Ishikawa (cell line): ENCODE data around the gene CACNB4.

Experiments
- CEBPB ChIP-seq: IDR thresholded peaks from 2 replicates; pipeline ENCODE4 v1.6.1; 2012
- CREB1 ChIP-seq: IDR thresholded peaks from 2 replicates; pipeline ENCODE4 v1.6.1; 2012; ENCODE audit warnings: low read depth
- EGR1 ChIP-seq: IDR thresholded peaks from 2 replicates; pipeline ENCODE4 v1.6.1; 2012
- FOXM1 ChIP-seq: IDR thresholded peaks from 2 replicates; pipeline ENCODE4 v1.6.1; 2012; ENCODE audit warnings: low read depth, borderline replicate concordance
- RAD21 ChIP-seq: IDR thresholded peaks from 2 replicates; pipeline ENCODE4 v1.6.1; 2012; ENCODE audit warnings: low read depth
- TAF1 ChIP-seq: IDR thresholded peaks from 2 replicates; pipeline ENCODE4 v1.6.1; 2012; ENCODE audit warnings: low read depth, mild to moderate bottlenecking
- TCF12 ChIP-seq: IDR thresholded peaks from 2 replicates; pipeline ENCODE4 v1.6.1; 2012; ENCODE audit warnings: low read depth
- TEAD4 ChIP-seq: IDR thresholded peaks from 2 replicates; pipeline ENCODE4 v1.6.1; 2012
- TF ChIP-seq, protein P1 (sequence below): IDR thresholded peaks from 2 replicates; pipeline ENCODE4 v1.6.1; 2012

DNA sequence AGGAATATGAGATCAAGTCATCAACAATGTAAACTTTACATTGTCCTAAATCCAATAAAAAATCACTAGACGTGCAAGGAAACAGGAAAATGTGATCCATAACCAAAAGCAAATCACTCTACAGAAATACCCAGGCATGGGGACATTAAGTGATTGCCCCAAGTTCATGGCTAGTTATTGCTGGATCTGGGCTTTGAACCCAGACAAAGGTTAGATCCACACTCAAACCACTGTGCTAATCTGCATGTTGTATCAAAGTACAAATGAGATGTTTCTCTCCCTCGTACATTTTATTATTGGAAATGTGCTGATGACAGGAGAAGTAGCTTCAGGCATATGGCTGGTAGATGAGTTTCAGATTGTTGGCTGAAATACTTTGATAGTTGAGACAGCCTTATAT, 267.9 kb downstream of the CACNB4 start:
- TF ChIP-seq TEAD4 = no peak
- TF ChIP-seq RAD21 = no peak
- no peak for TF ChIP-seq TAF1
- TF ChIP-seq CREB1 = no peak
- no peak for TF ChIP-seq CEBPB
- TF ChIP-seq TCF12 = no peak
- TF ChIP-seq FOXM1 = no peak
- no peak for TF ChIP-seq EGR1
- TF ChIP-seq, protein P1, sequence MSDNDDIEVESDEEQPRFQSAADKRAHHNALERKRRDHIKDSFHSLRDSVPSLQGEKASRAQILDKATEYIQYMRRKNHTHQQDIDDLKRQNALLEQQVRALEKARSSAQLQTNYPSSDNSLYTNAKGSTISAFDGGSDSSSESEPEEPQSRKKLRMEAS = no peak
